ENCODE data around the gene NECTIN4. TPM values are rescaled to one million over a fixed set of nuclear protein-coding genes. Genes with fewer than 3 reads are reported as not detected.

Gene NECTIN4
- polyA plus RNA-seq, 1 experiment, result 0.16 TPM

GRCh38 chr1:161076410-161076809 is 12.9 kb downstream of the NECTIN4 start:
- POLR2A ChIA-PET, result no interaction called here
- DNase-seq (ENCODE audit: low read depth, low spot score), result no peak
- H3K9me3 ChIP-seq (ENCODE audit: control insufficient read depth, insufficient read depth, low read length), result no peaks in the 10 kb centered on the region; the same call in 1 of the 2 replicates
- H3K27me3 ChIP-seq (ENCODE audit: control insufficient read depth, insufficient read depth, low read length), result no peaks in the 10 kb centered on the region
- no peak overlapping the region for H3K4me3 ChIP-seq (ENCODE audit: low read depth, low read length)
- CTCF ChIA-PET, result no interaction called here
- TF ChIP-seq CTCF (IDR thresholded peaks at IDR 0.05; ENCODE audit: low read depth, low read length), result no peak
- no peak overlapping the region for H3K27ac ChIP-seq (ENCODE audit: low read depth, low read length)

GRCh38 chr1:161074676-161075368 is 14.5 kb downstream of the NECTIN4 start:
- H3K27ac ChIP-seq (ENCODE audit: low read depth, low read length), result no peak overlapping the region
- ChIA-PET POLR2A (no interaction called here), CTCF (no interaction called here)
- no peaks in the 10 kb centered on the region for H3K27me3 ChIP-seq (ENCODE audit: control insufficient read depth, insufficient read depth, low read length)
- no peaks in the 10 kb centered on the region; the same call in 1 of the 2 replicates for H3K9me3 ChIP-seq (ENCODE audit: control insufficient read depth, insufficient read depth, low read length)
- H3K4me3 ChIP-seq (ENCODE audit: low read depth, low read length), result no peak overlapping the region
- no peak for DNase-seq (ENCODE audit: low read depth, low spot score)
- TF ChIP-seq CTCF (IDR thresholded peaks at IDR 0.05; ENCODE audit: low read depth, low read length), result no peak

GRCh38 chr1:161073474-161074121 is 15.8 kb downstream of the NECTIN4 start:
- no peak for TF ChIP-seq CTCF (IDR thresholded peaks at IDR 0.05; ENCODE audit: low read depth, low read length)
- POLR2A ChIA-PET, result no interaction called here
- DNase-seq (ENCODE audit: low read depth, low spot score), result no peak
- Histone ChIP-seq H3K9me3 (ENCODE audit: control insufficient read depth, insufficient read depth, low read length) (peaks cover 3% of the 10 kb centered on the region; the same call in 1 of the 2 replicates), H3K4me3 (ENCODE audit: low read depth, low read length) (no peak overlapping the region), H3K27ac (ENCODE audit: low read depth, low read length) (no peak overlapping the region), H3K27me3 (ENCODE audit: control insufficient read depth, insufficient read depth, low read length) (no peaks in the 10 kb centered on the region)
- CTCF ChIA-PET, result no interaction called here

GRCh38 chr1:161072751-161073449 is 16.5 kb downstream of the NECTIN4 start:
- no peak for TF ChIP-seq CTCF (IDR thresholded peaks at IDR 0.05; ENCODE audit: low read depth, low read length)
- no peak overlapping the region for H3K4me3 ChIP-seq (ENCODE audit: low read depth, low read length)
- no peak for DNase-seq (ENCODE audit: low read depth, low spot score)
- ChIA-PET CTCF (interaction anchor here (0.5 to 0.7 kb wide), 2 partner anchors 15 to 26 kb away, joined by 3 read pairs; no protein-coding TSS in a partner anchor), POLR2A (no interaction called here)
- H3K9me3 ChIP-seq (ENCODE audit: control insufficient read depth, insufficient read depth, low read length), result peaks cover 3% of the 10 kb centered on the region; the same call in 1 of the 2 replicates
- peaks cover 2% of the 10 kb centered on the region for H3K27me3 ChIP-seq (ENCODE audit: control insufficient read depth, insufficient read depth, low read length)
- no peak overlapping the region for H3K27ac ChIP-seq (ENCODE audit: low read depth, low read length)
